CD4-positive, alpha-beta T cell treated with Interleukin-6 for 4 hours (primary cell): ENCODE measurements around the gene PEX7.
"Not testable (repeated sequence)": the region's sequence is repeated elsewhere in the genome, so short reads cannot be mapped to it uniquely, and the experiment has no call there.

ENCODE experiments used
- DNase-seq: peaks from one replicate; pipeline ENCODE4 v3.0.0-alpha.2; 2020; ENCODE audit warnings: mixed read lengths

The PEX7 gene

GRCh38 chr6:136955123-136955522, 132.7 kb downstream of the PEX7 start:
- no peak for DNase-seq

GRCh38 chr6:136956590-136957544, 134.5 kb downstream of the PEX7 start:
- no peak for DNase-seq

- DNase-seq: no peak
These were observed 135.8 kb downstream of the PEX7 start for GRCh38 chr6:136958168-136958567.

GRCh38 chr6:136959471-136959891, 137.1 kb downstream of the PEX7 start:
- no peak for DNase-seq

- DNase-seq: not testable (repeated sequence)
These were observed 137.5 kb downstream of the PEX7 start for GRCh38 chr6:136959935-136960334.

GRCh38 chr6:136960781-136961180, 138.4 kb downstream of the PEX7 start:
- DNase-seq: no peak

GRCh38 chr6:136961848-136962247, 139.5 kb downstream of the PEX7 start:
- no peak for DNase-seq

GRCh38 chr6:136962661-136963060, 140.3 kb downstream of the PEX7 start:
- no peak for DNase-seq

- DNase-seq: no peak
These were observed 140.9 kb downstream of the PEX7 start for GRCh38 chr6:136963259-136963658.
